IPS DF 19.7 (cell line): ENCODE data around the gene MXRA8.

Source experiments
- DNase-seq: peaks from one replicate; pipeline ENCODE4 v3.0.0-alpha.2; 2013; ENCODE audit warnings: low read depth, low spot score

Gene MXRA8

DNA sequence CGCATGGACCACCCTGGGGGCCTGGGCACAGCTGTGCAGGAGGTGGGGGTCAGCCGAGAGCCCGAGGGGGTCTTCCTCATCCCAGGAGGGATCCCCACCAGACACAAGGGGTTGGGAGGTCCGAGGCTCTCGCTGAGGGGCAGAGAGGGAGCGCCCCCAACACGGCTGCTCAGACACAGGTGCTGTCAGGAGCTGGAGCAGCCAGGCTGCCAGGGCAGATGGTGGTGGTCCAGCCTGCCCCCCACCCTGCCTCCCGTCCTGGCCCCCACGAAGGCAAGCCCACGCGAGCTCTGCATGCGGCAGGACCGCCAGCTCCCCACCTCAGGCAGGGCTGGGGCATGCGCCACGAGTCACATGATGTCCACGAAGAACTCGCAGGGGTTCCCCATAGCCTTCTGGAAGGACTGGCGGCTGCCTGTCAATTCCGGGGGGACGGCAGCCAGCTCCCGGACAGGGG is 22.5 kb downstream of the MXRA8 start:
- no peak for DNase-seq

DNA sequence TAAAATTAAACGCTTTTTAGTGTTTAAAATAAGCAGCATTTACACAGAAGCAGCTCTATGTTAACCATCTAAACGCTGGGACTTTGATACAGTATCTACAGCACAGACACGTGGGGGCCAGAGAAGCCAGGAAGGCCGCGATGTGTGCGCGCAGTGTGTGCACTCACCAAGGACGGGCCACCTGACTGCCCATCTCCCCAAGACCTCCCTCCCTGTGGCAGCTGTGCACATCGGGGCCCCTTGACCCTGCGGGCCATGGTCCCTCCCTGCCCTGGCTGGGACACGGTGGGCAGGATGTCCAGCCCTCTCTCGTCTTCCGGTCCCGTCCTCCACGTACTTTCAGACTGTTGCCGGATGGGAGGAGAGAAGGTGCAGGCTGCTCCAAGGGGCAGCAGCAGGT is 23.1 kb downstream of the MXRA8 start:
- no peak for DNase-seq

DNA sequence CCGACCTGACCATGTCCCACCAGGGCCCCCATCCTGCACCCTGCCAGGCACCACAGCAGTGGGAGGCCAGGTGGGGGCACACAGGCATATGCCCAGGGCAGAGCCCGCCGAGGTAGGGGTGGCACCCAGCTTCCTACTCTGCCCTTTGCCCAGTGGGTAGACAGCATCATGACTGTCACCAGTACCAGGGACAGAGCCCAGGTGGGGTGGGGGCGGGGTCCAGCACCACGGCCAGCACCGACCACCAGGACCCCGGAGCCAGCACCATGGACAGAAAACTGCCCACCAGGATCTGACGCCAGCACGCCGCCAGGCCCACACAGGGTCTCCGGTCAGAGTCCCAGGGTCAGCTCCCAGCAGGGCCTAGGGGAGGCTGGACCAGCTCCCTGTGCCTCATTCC is 23.5 kb downstream of the MXRA8 start:
- no peak for DNase-seq

DNA sequence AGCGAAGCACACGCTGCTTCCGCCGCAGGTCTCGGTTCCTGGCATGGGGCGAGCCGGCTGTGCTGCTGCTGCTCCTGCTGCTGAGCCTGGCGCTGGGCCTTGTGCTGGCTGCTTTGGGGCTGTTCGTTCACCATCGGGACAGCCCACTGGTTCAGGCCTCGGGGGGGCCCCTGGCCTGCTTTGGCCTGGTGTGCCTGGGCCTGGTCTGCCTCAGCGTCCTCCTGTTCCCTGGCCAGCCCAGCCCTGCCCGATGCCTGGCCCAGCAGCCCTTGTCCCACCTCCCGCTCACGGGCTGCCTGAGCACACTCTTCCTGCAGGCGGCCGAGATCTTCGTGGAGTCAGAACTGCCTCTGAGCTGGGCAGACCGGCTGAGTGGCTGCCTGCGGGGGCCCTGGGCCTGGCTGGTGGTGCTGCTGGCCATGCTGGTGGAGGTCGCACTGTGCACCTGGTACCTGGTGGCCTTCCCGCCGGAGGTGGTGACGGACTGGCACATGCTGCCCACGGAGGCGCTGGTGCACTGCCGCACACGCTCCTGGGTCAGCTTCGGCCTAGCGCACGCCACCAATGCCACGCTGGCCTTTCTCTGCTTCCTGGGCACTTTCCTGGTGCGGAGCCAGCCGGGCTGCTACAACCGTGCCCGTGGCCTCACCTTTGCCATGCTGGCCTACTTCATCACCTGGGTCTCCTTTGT is 24.7 kb downstream of the MXRA8 start:
- no peak for DNase-seq

DNA sequence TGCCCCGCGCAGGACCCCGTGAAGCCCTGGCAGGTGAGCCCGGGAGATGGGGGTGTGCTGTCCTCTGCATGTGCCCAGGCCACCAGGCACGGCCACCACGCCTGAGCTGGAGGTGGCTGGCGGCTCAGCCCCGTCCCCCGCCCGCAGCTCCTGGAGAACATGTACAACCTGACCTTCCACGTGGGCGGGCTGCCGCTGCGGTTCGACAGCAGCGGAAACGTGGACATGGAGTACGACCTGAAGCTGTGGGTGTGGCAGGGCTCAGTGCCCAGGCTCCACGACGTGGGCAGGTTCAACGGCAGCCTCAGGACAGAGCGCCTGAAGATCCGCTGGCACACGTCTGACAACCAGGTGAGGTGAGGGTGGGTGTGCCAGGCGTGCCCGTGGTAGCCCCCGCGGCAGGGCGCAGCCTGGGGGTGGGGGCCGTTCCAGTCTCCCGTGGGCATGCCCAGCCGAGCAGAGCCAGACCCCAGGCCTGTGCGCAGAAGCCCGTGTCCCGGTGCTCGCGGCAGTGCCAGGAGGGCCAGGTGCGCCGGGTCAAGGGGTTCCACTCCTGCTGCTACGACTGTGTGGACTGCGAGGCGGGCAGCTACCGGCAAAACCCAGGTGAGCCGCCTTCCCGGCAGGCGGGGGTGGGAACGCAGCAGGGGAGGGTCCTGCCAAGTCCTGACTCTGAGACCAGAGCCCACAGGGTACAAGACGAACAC is 25.4 kb downstream of the MXRA8 start:
- no peak for DNase-seq

DNA sequence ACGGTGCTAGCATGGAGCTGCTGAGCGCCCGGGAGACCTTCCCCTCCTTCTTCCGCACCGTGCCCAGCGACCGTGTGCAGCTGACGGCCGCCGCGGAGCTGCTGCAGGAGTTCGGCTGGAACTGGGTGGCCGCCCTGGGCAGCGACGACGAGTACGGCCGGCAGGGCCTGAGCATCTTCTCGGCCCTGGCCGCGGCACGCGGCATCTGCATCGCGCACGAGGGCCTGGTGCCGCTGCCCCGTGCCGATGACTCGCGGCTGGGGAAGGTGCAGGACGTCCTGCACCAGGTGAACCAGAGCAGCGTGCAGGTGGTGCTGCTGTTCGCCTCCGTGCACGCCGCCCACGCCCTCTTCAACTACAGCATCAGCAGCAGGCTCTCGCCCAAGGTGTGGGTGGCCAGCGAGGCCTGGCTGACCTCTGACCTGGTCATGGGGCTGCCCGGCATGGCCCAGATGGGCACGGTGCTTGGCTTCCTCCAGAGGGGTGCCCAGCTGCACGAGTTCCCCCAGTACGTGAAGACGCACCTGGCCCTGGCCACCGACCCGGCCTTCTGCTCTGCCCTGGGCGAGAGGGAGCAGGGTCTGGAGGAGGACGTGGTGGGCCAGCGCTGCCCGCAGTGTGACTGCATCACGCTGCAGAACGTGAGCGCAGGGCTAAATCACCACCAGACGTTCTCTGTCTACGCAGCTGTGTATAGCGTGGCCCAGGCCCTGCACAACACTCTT is 26.2 kb downstream of the MXRA8 start:
- DNase-seq = no peak

DNA sequence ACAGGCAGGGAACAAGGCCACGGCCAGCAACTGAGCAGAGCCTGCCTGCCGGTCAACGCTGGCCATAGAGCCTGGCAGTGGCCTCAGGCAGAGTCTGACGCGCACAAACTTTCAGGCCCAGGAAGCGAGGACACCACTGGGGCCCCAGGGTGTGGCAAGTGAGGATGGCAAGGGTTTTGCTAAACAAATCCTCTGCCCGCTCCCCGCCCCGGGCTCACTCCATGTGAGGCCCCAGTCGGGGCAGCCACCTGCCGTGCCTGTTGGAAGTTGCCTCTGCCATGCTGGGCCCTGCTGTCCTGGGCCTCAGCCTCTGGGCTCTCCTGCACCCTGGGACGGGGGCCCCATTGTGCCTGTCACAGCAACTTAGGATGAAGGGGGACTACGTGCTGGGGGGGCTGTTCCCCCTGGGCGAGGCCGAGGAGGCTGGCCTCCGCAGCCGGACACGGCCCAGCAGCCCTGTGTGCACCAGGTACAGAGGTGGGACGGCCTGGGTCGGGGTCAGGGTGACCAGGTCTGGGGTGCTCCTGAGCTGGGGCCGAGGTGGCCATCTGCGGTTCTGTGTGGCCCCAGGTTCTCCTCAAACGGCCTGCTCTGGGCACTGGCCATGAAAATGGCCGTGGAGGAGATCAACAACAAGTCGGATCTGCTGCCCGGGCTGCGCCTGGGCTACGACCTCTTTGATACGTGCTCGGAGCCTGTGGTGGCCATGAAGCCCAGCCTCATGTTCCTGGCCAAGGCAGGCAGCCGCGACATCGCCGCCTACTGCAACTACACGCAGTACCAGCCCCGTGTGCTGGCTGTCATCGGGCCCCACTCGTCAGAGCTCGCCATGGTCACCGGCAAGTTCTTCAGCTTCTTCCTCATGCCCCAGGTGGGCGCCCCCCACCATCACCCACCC is 27.0 kb downstream of the MXRA8 start, which contains the start of gene TAS1R3:
TSS of gene TAS1R3 (plus strand) at position 213 of the 898 bp plus-strand sequence. CDS start at position 279, 66 bp downstream.
- no peak for DNase-seq

DNA sequence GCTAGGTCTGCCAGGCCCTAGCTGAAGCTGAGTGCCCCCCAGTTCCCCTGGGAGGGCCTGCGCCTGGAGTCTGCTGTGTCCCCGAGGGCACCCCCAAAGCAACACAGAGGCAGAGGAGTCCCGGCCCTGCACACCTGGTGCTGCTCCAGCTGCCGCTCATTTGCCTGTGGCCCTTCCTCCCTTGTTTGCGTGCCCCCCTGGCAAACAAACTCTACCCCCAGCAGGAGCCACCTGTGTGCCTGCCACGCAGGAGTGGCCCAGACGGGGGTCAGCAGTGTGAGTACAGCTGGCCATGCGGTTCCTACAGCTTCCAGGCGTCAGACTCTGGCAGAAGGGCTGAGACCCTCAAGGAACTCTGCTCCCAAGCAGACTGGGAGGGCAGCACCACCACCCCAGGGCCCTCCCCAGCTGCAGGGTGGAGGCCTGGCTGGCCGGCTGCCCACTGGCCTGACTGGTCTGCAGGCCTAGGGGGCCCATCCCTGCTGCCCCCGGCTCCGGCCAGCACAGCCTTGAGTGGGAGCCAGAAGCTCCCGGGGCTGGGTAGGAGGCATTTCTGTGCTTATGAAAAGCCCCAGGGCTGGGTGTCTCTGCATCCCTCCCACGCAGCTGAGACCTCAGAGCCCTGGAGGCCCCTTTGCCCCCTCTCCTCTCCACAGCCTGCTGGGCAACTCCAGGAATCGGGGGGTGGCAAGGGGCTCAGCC is 27.8 kb downstream of the MXRA8 start:
- no peak for DNase-seq

DNA sequence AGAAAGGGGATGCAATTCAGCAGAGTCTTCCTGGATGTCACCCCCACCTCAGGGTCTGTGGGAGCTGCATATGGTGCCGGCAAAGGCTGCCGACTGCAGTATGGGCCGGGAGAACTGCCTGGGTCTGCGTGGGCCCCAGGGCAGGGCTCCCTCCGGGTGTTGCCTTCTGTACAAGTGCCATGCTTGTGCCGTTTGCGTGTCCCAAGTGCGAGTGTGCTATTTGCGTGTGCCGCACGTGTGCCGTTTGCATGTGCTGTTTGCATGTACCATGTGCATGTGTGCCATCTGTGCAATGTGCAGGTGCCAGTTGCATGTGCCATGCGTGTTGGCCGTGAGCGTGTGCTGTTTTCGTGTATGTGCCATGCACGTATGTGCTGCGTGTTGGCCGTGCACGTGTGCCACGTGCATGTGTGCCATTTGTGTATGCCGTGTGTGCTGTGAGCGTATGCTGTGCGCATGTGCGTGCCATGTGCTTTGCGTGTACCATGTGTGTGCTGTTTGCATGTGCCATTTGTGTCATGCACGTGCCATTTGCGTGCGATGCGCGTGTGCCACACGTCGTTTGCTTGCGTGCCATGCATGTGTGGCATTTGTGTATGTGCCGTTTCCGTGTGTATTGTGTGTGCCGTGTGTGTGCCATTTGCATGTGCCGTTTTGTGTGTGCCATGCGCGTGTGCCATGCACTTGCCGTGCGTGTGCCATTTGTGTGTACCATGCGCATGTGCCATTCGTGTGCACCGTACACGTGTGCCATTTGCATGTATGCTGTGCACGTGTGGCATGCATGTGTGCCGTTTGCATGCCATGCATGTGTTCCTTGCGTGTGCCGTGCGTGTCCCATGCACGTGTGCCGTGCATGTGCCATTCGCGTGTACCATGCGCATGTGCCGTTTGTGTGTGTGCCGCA is 28.8 kb downstream of the MXRA8 start:
- DNase-seq = no peak

DNA sequence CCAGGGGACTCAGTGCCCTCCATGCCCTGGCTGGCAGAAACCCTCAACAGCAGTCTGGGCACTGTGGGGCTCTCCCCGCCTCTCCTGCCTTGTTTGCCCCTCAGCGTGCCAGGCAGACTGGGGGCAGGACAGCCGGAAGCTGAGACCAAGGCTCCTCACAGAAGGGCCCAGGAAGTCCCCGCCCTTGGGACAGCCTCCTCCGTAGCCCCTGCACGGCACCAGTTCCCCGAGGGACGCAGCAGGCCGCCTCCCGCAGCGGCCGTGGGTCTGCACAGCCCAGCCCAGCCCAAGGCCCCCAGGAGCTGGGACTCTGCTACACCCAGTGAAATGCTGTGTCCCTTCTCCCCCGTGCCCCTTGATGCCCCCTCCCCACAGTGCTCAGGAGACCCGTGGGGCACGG is 30.1 kb downstream of the MXRA8 start:
- DNase-seq = no peak

DNA sequence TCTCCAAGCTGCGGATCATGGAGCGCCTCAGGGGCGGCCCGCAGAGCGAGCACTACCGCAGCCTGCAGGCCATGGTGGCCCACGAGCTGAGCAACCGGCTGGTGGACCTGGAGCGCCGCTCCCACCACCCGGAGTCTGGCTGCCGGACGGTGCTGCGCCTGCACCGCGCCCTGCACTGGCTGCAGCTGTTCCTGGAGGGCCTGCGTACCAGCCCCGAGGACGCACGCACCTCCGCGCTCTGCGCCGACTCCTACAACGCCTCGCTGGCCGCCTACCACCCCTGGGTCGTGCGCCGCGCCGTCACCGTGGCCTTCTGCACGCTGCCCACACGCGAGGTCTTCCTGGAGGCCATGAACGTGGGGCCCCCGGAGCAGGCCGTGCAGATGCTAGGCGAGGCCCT is 31.1 kb downstream of the MXRA8 start:
- no peak for DNase-seq

DNA sequence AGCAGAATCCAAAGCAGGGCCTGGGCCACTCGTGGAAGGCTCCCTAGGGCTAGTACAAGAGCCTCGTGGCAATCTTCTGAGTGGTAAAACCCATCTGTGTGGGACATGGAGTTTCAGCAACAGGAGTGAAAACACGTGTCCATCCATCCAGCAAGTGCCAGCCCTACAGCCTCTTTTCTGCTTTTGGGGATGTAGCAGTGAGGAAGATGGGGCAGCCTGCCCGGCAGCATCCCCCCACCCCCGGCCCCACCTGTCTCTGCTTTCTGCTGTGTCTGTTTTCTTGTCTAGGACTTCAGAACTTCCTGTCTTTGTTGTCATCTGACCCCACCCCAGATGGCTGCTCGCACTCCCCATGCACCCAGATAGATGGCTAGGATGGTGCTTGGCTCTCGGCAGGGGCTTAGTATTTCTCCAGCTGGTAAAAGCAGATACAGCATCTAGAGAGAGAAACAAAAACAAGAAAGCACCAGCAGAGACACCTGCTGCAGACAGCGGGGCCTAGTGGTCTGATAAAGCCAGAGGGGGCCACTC is 32.2 kb downstream of the MXRA8 start:
- no peak for DNase-seq

DNA sequence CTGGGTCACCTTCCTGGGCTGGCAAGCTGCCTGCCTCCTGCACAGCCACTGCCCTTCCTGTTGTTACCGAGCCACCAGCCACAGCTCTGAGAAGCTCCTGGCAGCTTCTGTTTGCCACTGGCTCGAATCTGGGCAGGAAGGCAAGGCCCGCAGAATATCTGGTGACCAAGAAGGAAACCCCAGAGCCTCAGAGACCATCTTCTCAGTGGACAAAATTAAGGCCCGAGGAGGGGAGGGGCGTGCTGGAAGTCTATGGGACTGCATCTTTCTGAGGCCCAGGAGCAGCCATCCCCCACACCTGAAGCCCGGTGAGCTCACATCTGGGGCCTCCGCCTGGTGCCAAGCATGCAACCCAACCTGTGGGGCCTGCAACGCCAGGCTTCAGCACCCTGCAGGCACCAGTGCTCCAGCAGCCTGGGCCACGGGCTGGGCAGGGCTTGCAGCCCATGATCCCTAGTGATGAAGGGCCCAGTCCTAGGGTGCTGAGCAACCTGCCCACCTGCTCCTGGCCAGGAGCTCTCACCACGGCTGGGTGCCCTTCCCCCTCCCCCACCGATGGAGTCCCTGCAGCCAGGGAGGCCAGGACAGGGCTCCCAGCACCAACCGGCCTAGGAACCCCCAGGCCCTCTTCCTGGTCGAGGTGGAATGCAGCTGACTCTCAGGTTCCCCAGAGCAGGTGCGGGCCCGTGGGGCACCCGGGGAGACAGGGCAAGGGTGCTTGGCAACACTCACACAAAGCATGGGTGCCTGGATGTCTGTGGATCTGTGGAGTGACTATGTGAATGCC is 32.9 kb downstream of the MXRA8 start:
- DNase-seq = no peak

DNA sequence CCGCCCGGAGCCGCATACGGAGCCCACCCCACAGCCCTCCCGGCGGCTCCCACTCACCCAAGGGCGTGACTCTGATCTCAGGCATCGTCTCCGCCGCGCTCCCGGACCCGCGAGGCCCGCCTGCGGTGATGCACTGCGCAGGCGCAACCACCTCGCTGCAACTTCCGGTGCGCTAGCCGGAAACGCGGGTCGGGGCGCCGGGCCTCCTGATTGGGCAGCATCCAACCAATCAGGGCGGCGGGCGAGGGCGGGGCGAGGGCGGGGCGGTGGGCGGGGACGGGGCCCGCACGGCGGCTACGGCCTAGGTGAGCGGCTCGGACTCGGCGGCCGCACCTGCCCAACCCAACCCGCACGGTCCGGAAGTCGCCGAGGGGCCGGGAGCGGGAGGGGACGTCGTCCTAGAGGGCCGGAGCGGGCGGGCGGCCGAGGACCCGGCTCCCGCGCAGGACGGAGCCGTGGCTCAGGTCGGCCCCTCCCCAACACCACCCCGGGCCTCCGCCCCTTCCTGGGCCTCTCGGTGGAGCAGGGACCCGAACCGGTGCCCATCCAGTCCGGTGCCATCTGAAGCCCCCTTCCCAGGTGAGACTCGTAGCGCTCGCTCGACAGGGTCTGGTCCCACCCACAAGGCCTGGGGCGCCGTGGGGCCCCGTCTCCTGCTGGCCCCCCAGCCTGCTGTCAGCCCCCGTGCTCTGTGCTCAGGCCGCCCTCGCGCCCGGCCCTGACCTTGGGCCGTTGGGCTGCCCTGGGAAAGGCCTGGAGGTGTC is 33.6 kb downstream of the MXRA8 start, which contains the start of the genes CPTP and INTS11:
TSS of gene CPTP (plus strand) at position 279 of the 764 bp plus-strand sequence. CDS start 2,109 bp downstream, outside the sequence.
TSS of gene INTS11 (minus strand) at position 137 of the 764 bp plus-strand sequence. CDS start at position 85, 52 bp downstream.
- no peak for DNase-seq

DNA sequence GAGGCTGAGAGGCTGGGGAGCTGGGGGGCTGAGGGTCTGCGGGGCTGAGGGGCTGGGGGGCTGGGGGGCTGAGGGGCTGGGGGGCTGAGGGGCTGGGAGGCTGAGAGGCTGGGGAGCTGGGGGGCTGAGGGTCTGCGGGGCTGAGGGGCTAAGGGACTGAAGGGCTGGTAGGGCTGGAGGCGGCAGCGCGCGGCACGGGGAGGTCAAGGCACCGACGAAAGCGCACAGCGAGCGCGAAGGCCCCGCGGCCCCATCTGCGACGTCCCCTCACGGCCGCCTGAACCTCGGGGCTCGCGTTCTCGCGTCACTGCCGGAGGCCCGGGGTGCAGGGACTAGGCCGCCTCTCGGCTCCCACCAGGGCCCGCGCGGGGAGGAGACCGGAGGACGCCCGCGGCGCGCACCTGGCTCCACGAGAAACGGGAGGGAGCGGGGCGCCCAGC is 34.3 kb downstream of the MXRA8 start:
- no peak for DNase-seq

DNA sequence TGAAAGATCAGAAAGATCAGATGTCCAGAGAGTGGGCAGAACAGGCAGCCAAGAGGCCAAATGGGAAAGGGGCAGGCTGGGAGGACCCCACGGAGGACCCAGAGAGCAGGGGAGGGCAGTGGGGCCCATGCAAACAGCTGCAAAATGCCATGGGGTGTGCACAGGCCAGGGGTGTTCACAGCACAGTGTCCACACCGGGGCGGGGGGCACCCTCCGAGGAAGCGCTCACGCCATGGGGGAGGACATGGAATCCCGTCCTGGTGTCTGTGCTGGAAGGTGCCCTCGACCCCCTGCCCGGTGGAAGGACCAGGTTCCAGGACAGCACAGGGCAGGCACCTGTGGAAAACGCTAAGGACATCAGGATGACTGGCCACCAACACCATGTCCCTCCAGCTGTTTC is 35.4 kb downstream of the MXRA8 start:
- no peak for DNase-seq

DNA sequence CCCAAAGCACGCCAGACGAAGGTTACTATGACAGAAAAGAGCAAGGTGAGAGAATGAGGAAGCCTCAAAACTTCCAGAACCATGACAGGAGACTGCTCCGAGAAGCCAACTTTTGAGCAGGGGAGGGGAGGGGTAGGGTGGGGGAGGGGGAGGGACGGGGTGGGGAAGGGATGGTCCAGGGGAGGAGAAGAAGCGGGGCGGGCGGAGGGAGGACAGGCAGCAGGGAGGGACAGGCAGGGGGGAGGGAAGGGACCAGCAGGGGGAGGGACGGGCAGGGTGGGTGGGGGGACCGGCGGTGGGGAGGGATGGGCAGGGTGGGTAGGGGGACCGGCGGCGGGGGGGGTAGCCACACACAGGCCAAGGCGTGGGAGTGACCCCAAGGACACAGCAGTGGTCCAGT is 35.9 kb downstream of the MXRA8 start:
- DNase-seq = no peak

DNA sequence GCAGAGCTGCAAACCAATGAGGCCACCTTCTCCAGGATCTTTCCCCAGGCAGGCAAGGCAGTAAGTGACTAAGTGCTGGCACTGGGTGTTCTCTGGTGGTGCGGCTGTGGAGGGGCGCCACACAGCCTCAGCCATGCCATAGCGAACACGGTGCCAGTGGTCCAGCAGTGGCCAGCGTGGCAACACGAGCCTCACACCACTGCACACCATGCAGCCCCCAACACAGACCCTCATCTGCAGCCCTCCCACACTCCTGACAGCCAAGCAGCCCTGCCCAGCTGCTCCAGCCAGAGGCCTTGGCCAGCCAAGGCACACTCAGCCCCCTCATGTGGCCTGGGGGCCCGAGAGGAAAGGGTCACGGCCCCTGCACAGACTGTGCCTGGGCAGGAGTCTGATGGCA is 36.9 kb downstream of the MXRA8 start:
- DNase-seq = no peak
